H1 (cell line): Measurements from ENCODE around the gene VAV2. TPM values are rescaled to one million over a fixed set of nuclear protein-coding genes. Genes with fewer than 3 reads are reported as not detected.

Experiments
- CTCF ChIA-PET: fragments of 300-600 bp; sonication (Branson Sonifier 250); formaldehyde crosslinking; loops from one replicate; lab custom pipeline; 2021; ENCODE audit not compliant: partially characterized antibody; lab: Charles Lee
- POLR2A ChIA-PET: fragments of 300-600 bp; sonication (Branson Sonifier 250); formaldehyde crosslinking; loops from one replicate; lab custom pipeline; 2021; ENCODE audit warnings: inconsistent platforms; ENCODE audit not compliant: partially characterized antibody; lab: Charles Lee
- DNase-seq, 2 experiments: peaks; one replicate each; pipeline versions ENCODE4 v3.0.0 to v3.0.0-alpha.2; 2010 to 2022; ENCODE audit warnings: low spot score in 2 of 2, low read depth in 1 of 2, mixed read lengths in 1 of 2
- FAIRE-seq: peaks from 2 replicates; lab custom pipeline; 2011; peaks lifted over from hg19 to GRCh38; lab: Jason Lieb, UNC
- H2AFZ ChIP-seq: 2 replicates; pipeline ENCODE4 v1.8.1; 2012; ENCODE audit warnings: low read length, inconsistent platforms
- H2AK5ac ChIP-seq: 2 replicates; pipeline ENCODE4 v1.6.1; 2013; ENCODE audit warnings: low read depth, low read length
- H2BK120ac ChIP-seq: replicated peaks from 2 replicates; pipeline ENCODE3; 2013; ENCODE audit warnings: low read depth, low read length, inconsistent platforms
- H2BK12ac ChIP-seq: 2 replicates; pipeline ENCODE4 v1.6.1; 2013; ENCODE audit warnings: low read depth, low read length
- H2BK15ac ChIP-seq: 2 replicates; pipeline ENCODE4 v1.6.1; 2013; ENCODE audit warnings: low read length
- H2BK20ac ChIP-seq: 2 replicates; pipeline ENCODE4 v1.6.1; 2013; ENCODE audit warnings: low read length
- H2BK5ac ChIP-seq: 2 replicates; pipeline ENCODE4 v1.6.1; 2013; ENCODE audit warnings: low read depth, low read length
- H3K14ac ChIP-seq: 2 replicates; pipeline ENCODE4 v1.6.1; 2013; ENCODE audit warnings: inconsistent platforms; ENCODE audit not compliant: insufficient read length
- H3K18ac ChIP-seq: 2 replicates; pipeline ENCODE4 v1.6.1; 2013; ENCODE audit warnings: low read length; ENCODE audit errors: extremely low read depth
- H3K23ac ChIP-seq: 2 replicates; pipeline ENCODE4 v1.6.1; 2013; ENCODE audit warnings: inconsistent platforms; ENCODE audit not compliant: insufficient read length
- H3K23me2 ChIP-seq: 2 replicates; pipeline ENCODE4 v1.6.1; 2013; ENCODE audit warnings: low read depth, low read length
- H3K27ac ChIP-seq: 2 replicates; pipeline ENCODE4 v1.6.1; 2011; ENCODE audit warnings: low read depth, low read length, inconsistent platforms
- H3K27me3 ChIP-seq, 4 experiments: replicated peaks in 1 of 4; 1 replicate in 1 of 4; 2 replicates in 3 of 4; pipeline versions ENCODE4 v1.6.1 to v1.8.1; 2011 to 2013; ENCODE audit warnings: low read length in 3 of 4, mild to moderate bottlenecking in 3 of 4, inconsistent platforms in 2 of 4, mixed read lengths in 2 of 4, moderate library complexity in 1 of 4; ENCODE audit not compliant: control insufficient read depth in 3 of 4, insufficient read depth in 3 of 4; ENCODE audit errors: extremely low read depth in 1 of 4
- H3K36me3 ChIP-seq, 4 experiments: 2 replicates each; pipeline versions ENCODE4 v1.6.1 to v1.8.1; 2011 to 2013; ENCODE audit warnings: mild to moderate bottlenecking in 4 of 4, low read length in 3 of 4, moderate library complexity in 2 of 4, control low read depth in 1 of 4, inconsistent platforms in 1 of 4; ENCODE audit not compliant: insufficient read depth in 4 of 4, control insufficient read depth in 2 of 4
- H3K4ac ChIP-seq: replicated peaks from 2 replicates; pipeline ENCODE3; 2013; ENCODE audit warnings: low read length, low read depth, mixed read lengths, inconsistent platforms; ENCODE audit not compliant: insufficient read length
- H3K4me1 ChIP-seq, 4 experiments: replicated peaks in 1 of 4; 1 replicate in 1 of 4; 2 replicates in 3 of 4; pipeline versions ENCODE4 v1.6.1 to v1.8.1; 2011 to 2013; ENCODE audit warnings: low read length in 3 of 4, inconsistent platforms in 2 of 4, mixed read lengths in 1 of 4; ENCODE audit not compliant: insufficient read depth in 4 of 4, control insufficient read depth in 3 of 4
- H3K4me2 ChIP-seq, 2 experiments: 2 replicates each; pipeline versions ENCODE4 v1.6.1 to v1.8.1; 2011 to 2013; ENCODE audit warnings: low read depth in 2 of 2, low read length in 2 of 2, control low read depth in 1 of 2, inconsistent platforms in 1 of 2, mild to moderate bottlenecking in 1 of 2; ENCODE audit not compliant: insufficient read depth in 1 of 2
- H3K4me3 ChIP-seq, 4 experiments: fragments of 200-600, 300-600 bp in 1 of 4; sonication (generic), shearing (Covaris generic), sonication (Bioruptor Twin) in 1 of 4; 2 replicates each; pipeline versions ENCODE4 v1.5.1 to v1.8.1; 2011 to 2016; ENCODE audit warnings: low read length in 4 of 4, low read depth in 3 of 4, control low read depth in 2 of 4, inconsistent platforms in 2 of 4, mild to moderate bottlenecking in 2 of 4, mixed read lengths in 1 of 4, moderate library complexity in 1 of 4; ENCODE audit not compliant: insufficient read depth in 2 of 4; ENCODE audit errors: extremely low read depth in 1 of 4
- H3K56ac ChIP-seq: replicated peaks from 2 replicates; pipeline ENCODE3; 2013; ENCODE audit warnings: low read depth, mild to moderate bottlenecking, mixed read lengths, low read length, inconsistent platforms; ENCODE audit not compliant: insufficient read length
- H3K79me1 ChIP-seq: 2 replicates; pipeline ENCODE4 v1.6.1; 2013; ENCODE audit warnings: low read depth, low read length, control low read depth
- H3K79me2 ChIP-seq, 2 experiments: 2 replicates each; pipeline versions ENCODE4 v1.6.1 to v1.8.1; 2012 to 2013; ENCODE audit warnings: low read length in 2 of 2, mild to moderate bottlenecking in 2 of 2, inconsistent platforms in 1 of 2; ENCODE audit not compliant: insufficient read depth in 2 of 2, control insufficient read depth in 1 of 2
- H3K9ac ChIP-seq, 4 experiments: replicated peaks in 1 of 4; 1 replicate in 1 of 4; 2 replicates in 3 of 4; pipeline versions ENCODE4 v1.6.1 to v1.8.1; 2011 to 2013; ENCODE audit warnings: low read depth in 3 of 4, low read length in 3 of 4, control low read depth in 2 of 4, mild to moderate bottlenecking in 2 of 4, moderate library complexity in 2 of 4, inconsistent platforms in 1 of 4; ENCODE audit errors: extremely low read depth in 1 of 4
- H3K9me3 ChIP-seq, 2 experiments: 2 replicates each; pipeline versions ENCODE4 v1.6.1 to v1.8.1; 2012 to 2013; ENCODE audit warnings: mild to moderate bottlenecking in 2 of 2, moderate library complexity in 2 of 2, control low read depth in 1 of 2, inconsistent platforms in 1 of 2, low read depth in 1 of 2, low read length in 1 of 2, mixed read lengths in 1 of 2; ENCODE audit not compliant: insufficient read depth in 2 of 2
- H4K20me1 ChIP-seq, 2 experiments: replicated peaks in 1 of 2; 2 replicates each; pipeline versions ENCODE3 to v1.8.1; 2011 to 2013; ENCODE audit warnings: inconsistent platforms in 2 of 2, low read length in 2 of 2, mild to moderate bottlenecking in 1 of 2; ENCODE audit not compliant: insufficient read depth in 2 of 2, control insufficient read depth in 1 of 2
- H4K5ac ChIP-seq: 2 replicates; pipeline ENCODE4 v1.6.1; 2013; ENCODE audit warnings: low read length, low read depth, mixed read lengths, inconsistent platforms; ENCODE audit not compliant: insufficient read length
- H4K8ac ChIP-seq: 2 replicates; pipeline ENCODE4 v1.8.0; 2013; ENCODE audit warnings: mild to moderate bottlenecking, moderate library complexity, low read length, inconsistent platforms; ENCODE audit not compliant: insufficient read depth; ENCODE audit errors: extremely low read depth
- H4K91ac ChIP-seq: replicated peaks from 2 replicates; pipeline ENCODE3; 2013; ENCODE audit warnings: low read length, mixed read lengths, inconsistent platforms; ENCODE audit not compliant: insufficient read length
- HDAC6 ChIP-seq: IDR thresholded peaks from one replicate; pipeline ENCODE4 v1.7.1; 2012; ENCODE audit warnings: low read depth, mild to moderate bottlenecking, inconsistent platforms, low read length, moderate library complexity
- SUZ12 ChIP-seq: fragments of 200-600 bp; sonication (generic); IDR thresholded peaks from 2 replicates; pipeline ENCODE4 v1.6.1; 2012; ENCODE audit warnings: mild to moderate bottlenecking, inconsistent platforms, low read length, moderate library complexity, mixed read lengths
- WGBS, 2 experiments: shearing (Covaris generic) in 1 of 2; methylation state at CpG; one replicate each; pipeline versions ENCODE4 v1.1.6 to v1.1.7; 2013 to 2015; ENCODE audit warnings: low lambda C conversion rate in 2 of 2, mixed read lengths in 2 of 2, inconsistent platforms in 1 of 2, low coverage in 1 of 2, missing lambda C conversion rate in 1 of 2; ENCODE audit not compliant: insufficient replicate concordance in 2 of 2, insufficient coverage in 1 of 2, insufficient read length in 1 of 2; ENCODE audit errors: extremely low coverage in 1 of 2, missing lambda C conversion rate in 1 of 2; 5-methylcytosine and 5-hydroxymethylcytosine counted together
- polyA plus RNA-seq, 7 experiments: library from polyadenylated mRNA; depleted of rRNA in 3 of 7; stranded (reverse) in 5 of 7; unstranded in 2 of 7; fragments of >200 nt in 5 of 7; fragments of 200-250 nt in 2 of 7; gene quantifications; 1 replicate in 5 of 7; 2 replicates in 1 of 7; 4 replicates in 1 of 7; pipeline versions ENCODE4 v1.2.1 to v1.2.3, GENCODE V29; 2011 to 2013; ENCODE audit warnings: missing spikeins in 2 of 7, mixed read lengths in 2 of 7
- total RNA-seq: library from RNA; stranded (reverse); fragmentation: NEBNext Ultra II Directional; extraction: Animal tissue kit (Norgen Biotek cat#: 25700); gene quantifications from 2 replicates; pipeline ENCODE4 v1.2.1, GENCODE V29; 2021

The VAV2 gene
- total and polyA plus RNA-seq, 2 of the 8 experiments (the other 6 are each of a cell fraction or from before 2014, with no cell fraction given) = 13.6 to 37.6 TPM

DNA sequence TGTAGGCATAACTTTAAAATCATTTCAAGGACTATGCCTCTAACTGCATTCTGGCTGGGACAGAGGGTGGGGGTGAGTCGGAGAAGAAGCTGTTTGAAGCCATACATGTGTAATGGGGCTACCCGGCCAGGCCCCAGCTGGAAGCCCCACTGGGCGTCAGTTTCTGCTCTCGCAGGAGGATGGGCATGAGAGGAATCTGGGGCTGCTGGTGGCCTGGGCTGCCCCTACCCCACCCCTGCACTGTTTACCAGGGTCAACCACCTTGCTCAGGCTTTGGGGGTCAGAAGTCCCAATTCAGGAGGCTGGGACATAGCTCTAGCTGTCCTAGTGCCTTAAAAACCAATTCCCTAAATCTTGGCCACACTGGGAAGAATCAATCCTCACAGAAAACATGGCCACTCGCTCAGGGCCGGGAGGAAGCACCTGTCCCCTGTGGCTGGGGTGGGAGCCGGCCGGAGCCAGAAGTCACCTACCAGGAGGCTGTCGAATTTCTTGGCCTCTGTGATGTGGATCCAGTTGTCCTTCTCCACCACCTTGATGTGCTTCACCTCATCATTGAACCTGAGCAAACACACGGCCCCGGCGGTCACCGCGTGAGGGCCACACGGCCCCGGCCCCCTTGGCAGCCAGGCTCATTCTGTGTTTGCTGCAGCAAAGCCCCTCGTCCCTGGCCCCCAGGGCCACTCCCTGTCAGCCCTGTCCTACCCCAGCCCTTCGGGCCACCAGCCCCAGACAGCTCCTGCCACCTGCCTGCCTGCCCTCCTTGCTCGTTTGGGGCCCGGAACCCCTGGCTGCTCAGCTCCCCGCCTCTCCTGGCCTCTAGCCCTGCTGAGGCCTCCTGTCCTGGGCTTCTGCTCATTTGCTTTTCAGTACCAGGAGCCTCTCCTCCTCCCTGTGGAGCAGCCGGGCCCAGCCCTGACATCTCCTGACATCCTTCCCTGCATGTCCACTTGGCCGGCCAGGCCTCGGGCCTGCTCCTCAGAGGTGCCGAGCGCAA is 220.3 kb downstream of the VAV2 start:
- TF ChIP-seq HDAC6 (no peak), SUZ12 (no peak)
- DNase-seq = no peak
- Histone ChIP-seq H2BK15ac (no peak overlapping the region), H3K36me3 (peaks cover 5 to 32% (median 18%) of the 10 kb centered on the region in 4 experiments; a peak in 7 of 8 replicates), H3K27me3 (no peaks in the 10 kb centered on the region), H2BK20ac (no peak overlapping the region), H3K14ac (no peak overlapping the region), H3K23me2 (no peaks in the 10 kb centered on the region), H3K4me1 (no peaks in the 10 kb centered on the region), H2BK12ac (no peak overlapping the region), H4K8ac (no peak overlapping the region; the same call in 1 of the 2 replicates), H4K5ac (no peak overlapping the region), H3K79me1 (no peaks in the 10 kb centered on the region), H2BK5ac (no peak overlapping the region; the same call in 1 of the 2 replicates), H3K79me2 (no peaks in the 10 kb centered on the region), H3K56ac (no peak overlapping the region), H3K23ac (no peak overlapping the region), H2AFZ (no peak overlapping the region), H3K27ac (no peak overlapping the region), H3K4me2 (no peak overlapping the region), H3K18ac (no peak overlapping the region), H2AK5ac (no peak overlapping the region), H4K91ac (no peak overlapping the region), H3K4me3 (no peak overlapping the region), H4K20me1 (peaks cover 2 to 3% of the 10 kb centered on the region in 2 experiments), H2BK120ac (no peak overlapping the region), H3K9me3 (peaks cover 0 to 3% of the 10 kb centered on the region in 2 experiments; a peak in 1 of 4 replicates), H3K9ac (no peak overlapping the region), H3K4ac (no peak overlapping the region)
- WGBS, 2 experiments = 88% methylated on average over 26 of the region's 26 CpGs; no CpG with 5 or more reads in 1 of the 2 experiments
- FAIRE-seq = no peak
- POLR2A ChIA-PET = no interaction called here
- CTCF ChIA-PET = interaction anchor here (1.0 to 6.8 kb wide), 2 partner anchors 9 to 12 kb away, joined by 3 to 65 read pairs; no protein-coding TSS in a partner anchor
